HG03378 (cell line): ENCODE measurements around the gene ZFYVE9.

Experiments used
- ATAC-seq: cut with Tn5 transposase; IDR thresholded peaks from one replicate; pipeline ENCODE4 v1.9.1; 2021; ENCODE audit warnings: mild to moderate bottlenecking, moderate library complexity; ENCODE audit not compliant: unreplicated experiment

The ZFYVE9 gene

DNA sequence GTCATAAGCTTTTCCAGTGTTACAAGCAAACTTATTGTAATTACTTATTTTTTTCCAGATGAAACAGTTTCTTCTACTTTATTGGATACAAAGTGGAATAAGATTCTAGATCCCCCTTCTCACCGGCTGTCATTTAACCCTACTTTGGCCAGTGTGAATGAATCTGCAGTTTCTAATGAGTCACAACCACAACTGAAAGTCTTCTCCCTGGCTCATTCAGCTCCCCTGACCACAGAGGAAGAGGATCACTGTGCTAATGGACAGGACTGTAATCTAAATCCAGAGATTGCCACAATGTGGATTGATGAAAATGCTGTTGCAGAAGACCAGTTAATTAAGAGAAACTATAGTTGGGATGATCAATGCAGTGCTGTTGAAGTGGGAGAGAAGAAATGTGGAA is 95.5 kb downstream of the ZFYVE9 start:
- ATAC-seq, result no peak

DNA sequence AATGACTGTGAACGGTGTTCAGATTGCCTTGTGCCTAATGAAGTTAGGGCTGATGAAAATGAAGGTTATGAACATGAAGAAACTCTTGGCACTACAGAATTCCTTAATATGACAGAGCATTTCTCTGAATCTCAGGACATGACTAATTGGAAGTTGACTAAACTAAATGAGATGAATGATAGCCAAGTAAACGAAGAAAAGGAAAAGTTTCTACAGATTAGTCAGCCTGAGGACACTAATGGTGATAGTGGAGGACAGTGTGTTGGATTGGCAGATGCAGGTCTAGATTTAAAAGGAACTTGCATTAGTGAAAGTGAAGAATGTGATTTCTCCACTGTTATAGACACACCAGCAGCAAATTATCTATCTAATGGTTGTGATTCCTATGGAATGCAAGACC is 96.6 kb downstream of the ZFYVE9 start:
- no peak for ATAC-seq

DNA sequence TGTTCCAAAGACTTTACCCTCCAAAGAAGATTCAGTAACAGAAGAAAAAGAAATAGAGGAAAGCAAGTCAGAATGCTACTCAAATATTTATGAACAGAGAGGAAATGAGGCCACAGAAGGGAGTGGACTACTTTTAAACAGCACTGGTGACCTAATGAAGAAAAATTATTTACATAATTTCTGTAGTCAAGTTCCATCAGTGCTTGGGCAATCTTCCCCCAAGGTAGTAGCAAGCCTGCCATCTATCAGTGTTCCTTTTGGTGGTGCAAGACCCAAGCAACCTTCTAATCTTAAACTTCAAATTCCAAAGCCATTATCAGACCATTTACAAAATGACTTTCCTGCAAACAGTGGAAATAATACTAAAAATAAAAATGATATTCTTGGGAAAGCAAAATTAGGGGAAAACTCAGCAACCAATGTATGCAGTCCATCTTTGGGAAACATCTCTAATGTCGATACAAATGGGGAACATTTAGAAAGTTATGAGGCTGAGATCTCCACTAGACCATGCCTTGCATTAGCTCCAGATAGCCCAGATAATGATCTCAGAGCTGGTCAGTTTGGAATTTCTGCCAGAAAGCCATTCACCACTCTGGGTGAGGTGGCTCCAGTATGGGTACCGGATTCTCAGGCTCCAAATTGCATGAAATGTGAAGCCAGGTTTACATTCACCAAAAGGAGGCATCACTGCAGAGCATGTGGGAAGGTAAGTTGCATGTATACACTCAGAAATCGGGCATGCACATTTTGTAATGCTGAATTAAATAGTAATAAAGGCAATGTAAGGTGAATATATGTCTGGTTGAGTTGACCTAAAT is 97.2 kb downstream of the ZFYVE9 start:
- no peak for ATAC-seq

DNA sequence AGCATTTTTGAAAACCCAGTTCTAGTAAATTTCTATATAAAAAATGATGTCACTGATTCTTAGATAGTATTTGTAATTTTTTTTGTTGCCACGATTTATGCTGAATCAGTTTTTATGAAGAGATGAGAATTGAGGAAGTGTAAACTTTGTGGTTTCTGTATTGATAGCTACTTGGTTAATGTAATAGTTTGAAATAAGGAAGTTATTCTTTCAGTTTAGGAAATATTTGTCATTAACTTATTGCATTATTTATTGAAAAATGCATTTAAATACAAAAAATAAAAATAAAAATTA is 97.8 kb downstream of the ZFYVE9 start:
- ATAC-seq, result peak; percentile 70

DNA sequence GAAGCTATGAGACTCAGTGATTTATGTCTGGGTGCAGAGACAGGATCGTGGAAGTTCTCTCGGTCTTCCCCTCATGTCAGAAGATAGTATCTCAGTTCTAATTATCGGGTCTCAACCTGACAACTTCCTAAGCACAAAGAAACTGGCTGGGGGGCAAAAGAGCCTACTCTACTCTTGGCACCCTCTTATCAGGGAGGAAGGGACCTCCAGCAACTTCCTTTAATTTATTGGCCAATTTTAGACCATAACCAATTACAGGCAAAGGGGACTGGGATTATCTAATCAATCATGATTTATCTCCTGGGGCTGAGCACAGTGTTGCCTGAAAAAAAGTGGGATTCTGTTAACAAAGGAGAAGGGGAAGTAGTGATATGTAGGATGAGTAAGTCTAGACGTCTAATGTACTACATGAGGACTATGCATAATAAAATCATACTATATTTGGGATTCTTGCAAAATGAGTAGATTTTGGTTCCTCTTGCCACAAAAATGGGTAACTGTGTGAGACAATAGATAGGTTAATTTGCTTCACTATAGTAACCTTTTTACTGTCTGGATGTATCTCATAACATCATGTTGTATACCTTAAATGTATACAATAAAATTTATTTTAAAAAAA is 98.8 kb downstream of the ZFYVE9 start:
- ATAC-seq, result no peak

DNA sequence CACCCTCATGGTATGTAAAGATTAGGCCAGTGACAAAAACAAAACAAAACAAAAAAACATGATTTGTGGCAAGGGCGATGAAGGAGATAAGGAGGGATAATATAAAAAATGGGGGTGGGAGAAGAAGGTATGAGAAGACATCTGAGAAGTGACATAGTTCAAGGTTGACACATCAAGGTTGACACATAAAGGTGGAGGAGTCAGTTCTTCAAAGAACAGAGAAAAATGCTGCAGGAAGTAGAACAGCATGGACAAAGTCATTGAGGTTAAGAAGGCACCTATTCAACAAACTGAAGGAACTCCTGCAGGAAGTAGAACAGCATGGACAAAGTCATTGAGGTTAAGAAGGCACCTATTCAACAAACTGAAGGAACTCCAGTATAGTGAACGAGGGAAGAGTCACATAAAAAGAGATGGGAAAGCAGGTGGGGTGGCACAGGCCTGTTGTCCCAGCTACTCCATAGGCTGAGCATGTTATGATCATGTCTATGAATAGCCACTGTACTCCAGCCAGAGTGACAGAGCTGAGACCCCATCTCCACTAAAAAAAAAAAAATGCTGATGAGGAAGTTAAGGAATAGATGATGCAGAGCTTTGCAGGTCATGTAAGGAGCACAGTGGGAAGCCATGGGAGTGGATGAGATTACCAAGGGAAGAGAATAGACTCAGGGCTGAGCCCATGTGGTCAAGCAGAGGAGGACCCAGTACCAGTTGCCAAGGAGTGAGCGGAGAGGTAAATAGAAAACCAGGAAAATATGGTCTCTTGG is 101.5 kb downstream of the ZFYVE9 start:
- no peak for ATAC-seq

DNA sequence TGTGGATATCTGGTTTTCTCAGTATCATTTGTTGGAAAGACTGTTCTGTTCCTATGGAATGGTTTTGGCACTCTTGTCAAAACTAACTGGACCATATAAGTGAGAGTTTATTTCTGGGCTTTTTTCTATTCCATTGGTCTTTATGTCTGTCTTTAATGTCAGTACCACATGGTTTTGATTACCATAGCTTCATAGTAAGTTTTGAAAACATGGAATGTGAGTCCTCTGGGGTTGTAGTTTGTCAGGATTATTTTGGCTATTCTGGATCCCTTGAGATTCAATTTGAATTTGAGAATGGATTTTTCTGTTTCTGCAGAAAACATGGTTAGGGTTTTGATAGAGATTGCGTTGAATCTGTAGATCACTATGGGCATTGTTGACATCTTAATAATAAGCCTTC is 107.9 kb downstream of the ZFYVE9 start:
- no peak for ATAC-seq

DNA sequence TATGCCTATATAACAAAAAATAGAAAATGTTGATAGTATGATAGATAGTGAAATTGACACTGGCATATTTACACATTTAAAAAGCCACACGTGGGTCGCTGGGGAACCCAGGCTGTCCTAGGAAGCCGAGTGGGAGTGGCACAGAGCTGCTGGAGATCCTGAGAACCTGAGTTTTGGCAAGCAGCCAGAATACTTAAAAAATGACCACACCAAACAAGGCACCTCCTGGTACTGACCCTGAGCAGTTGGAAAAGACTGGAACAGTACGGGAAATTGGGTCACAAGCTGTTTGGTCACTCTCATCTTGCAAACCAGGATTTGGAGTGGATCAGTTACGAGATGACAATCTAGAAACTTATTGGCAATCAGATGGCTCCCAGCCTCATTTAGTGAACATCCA is 111.5 kb downstream of the ZFYVE9 start:
- ATAC-seq, result no peak

DNA sequence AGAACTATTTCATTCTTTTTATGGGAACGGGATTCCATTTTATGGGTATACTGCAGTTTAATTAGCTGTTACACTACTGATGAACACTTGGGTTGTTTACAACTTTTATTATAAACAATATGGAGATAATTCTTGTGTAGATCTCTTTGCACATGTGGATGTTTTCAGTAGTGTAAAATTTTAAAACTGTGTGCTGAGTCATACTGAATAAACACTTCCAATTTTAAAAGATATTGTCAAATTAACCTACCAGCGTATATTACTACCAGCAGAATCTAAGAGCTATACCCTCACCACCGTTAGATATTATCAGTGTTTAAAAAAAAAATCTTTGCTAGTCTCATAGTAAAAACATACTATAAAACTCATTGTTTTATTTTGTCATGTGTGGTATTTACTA is 118.0 kb downstream of the ZFYVE9 start:
- no peak for ATAC-seq

DNA sequence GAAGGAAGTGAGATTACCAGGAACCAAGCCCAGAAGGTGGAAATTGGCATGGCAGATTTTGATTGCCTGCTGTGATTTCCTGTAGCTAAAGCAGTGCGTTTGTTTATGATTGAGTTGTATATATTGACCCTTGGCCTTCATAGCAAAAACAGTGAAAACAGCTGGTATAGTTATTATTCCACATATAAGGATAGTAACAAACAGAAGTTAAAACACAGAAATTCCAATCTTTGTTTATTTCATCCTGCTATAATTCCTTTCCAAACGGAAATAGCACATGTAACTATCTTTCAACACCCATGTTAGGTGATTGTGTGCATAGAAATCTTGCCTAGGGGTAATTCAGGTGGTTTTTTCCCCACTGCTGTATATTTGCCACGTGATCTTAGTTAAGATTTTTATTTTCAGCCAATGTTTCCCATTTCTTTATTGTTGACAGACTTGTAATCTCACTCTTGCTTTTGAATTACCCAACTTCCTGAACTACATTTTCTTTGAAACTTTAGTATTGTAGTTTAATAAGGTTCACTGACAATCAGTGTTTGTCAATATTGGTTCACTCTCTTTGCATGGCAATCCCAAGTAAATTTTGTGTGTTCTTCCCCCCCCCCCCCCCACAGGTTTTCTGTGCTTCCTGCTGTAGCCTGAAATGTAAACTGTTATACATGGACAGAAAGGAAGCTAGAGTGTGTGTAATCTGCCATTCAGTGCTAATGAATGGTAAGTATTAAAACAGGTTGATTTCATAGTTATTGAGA is 121.4 kb downstream of the ZFYVE9 start:
- no peak for ATAC-seq

DNA sequence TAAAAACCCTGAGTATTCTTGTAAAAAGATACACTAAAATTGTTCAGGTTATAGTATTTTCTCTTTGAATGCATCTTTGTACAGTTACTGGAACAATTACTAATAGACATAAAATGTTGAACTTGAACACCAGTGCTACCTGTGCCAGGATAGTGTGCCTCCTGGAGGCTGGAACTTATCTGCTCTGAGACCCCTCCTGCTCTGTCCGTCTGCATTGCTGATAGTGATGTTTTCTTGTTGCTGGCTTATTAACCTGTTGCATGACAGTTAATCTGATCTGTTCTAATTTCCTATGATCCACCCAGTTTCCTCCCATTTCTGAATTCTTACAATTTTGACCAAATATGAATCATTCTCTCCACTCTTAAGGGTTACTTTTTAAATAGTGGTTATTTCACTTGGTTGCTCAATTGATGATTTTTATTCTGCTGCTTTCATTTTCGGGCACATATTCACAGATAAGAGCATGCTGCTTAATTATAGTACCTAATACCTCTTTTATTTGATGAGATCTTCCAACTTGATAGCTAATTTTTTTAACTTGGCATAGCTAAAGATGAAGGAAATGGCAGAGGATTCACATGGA is 122.7 kb downstream of the ZFYVE9 start:
- ATAC-seq, result no peak

DNA sequence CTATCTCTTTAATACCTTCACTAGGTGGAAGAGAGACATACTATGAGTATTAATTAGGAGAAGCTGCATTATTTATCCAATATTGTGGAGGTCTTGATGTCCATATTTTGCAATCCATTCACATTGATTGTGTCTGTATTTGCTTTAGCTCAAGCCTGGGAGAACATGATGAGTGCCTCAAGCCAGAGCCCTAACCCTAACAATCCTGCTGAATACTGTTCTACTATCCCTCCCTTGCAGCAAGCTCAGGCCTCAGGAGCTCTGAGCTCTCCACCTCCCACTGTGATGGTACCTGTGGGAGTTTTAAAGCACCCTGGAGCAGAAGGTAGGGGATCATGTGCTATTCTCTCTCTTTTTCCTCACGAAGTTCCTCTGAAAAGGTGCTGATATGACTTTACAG is 124.6 kb downstream of the ZFYVE9 start:
- no peak for ATAC-seq

DNA sequence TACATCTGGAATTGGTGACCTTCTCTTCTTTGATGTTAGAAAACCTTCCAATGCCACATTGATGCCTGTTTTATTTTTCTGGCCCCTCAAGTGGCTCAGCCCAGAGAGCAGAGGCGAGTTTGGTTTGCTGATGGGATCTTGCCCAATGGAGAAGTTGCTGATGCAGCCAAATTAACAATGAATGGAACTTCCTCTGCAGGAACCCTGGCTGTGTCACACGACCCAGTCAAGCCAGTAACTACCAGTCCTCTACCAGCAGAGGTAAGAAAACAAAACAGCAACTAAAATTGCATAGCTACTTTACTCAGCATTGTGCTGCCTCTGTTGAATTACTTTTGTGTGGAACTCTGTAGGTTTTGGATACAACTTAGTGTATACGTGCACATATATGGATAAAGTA is 126.5 kb downstream of the ZFYVE9 start:
- no peak for ATAC-seq

DNA sequence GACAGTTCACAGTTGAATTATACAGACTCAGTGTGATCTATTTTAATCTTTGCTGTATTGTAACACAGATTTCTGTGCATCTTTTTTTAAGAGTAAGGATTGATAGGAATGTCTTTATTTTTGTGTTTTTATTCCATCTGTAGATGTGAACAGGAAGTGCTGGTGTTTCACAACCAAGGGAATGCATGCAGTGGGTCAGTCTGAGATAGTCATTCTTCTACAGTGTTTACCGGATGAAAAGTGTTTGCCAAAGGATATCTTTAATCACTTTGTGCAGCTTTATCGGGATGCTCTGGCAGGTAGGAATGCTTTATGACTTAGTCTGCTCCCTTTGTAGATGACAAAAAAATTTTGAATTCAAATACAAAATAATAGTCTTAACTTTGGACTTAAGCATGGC is 139.6 kb downstream of the ZFYVE9 start:
- no peak for ATAC-seq

DNA sequence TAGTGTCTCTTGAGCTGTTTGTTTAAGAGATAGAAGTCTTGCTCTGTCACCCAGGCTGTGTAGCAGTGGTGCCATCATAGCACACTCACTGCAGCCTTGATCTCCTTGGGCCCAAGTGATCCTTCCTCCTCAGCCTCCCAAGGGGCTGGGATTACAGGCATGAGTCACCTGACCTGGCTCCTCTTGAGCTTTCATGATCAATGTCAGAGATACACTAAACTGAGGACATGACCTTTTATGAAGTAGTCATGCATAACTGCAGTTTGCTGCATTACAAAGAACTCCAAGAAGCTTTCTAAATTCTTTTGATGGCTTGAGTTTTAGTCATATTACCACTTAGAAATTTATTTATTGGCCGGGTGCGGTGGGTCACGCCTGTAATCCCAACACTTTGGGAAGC is 146.4 kb downstream of the ZFYVE9 start:
- ATAC-seq, result no peak

DNA sequence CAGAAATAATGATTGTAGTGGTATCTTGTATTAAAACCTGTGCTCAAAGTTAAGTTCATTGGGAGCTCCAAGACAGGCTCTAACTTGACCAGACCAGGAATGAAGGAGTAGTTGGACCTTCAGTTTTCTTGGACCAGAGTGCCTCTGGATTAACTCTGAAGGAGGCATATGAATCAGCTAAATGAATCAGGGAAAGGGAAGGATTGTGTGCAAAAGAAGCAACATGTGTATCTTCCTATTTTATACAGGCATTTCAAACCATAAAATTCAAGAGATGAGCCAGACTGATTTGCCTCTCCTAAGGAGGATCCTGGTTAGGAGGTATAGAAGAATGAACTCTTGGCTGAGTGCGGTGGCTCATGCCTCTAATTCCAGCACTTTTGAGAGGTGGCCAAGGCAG is 152.7 kb downstream of the ZFYVE9 start:
- ATAC-seq, result no peak

DNA sequence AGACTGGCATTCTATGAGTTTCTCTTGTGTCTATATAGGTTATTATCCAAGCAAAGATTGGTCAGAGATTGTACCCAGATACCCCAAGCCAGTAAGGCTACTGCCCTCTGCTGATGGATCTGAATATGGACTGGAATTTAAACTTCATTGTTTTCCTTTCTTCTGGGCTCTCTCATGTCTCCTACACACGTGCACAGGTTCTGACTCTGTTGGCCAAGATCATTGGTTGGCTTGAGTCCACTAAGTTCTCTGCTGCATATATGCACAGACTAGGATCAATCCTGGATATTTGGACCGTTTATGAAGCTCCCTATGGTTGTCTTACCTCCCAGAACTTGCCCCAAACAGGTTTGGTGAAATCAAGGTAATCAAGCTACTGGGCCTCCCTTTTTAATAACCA is 154.5 kb downstream of the ZFYVE9 start:
- ATAC-seq, result peak; percentile 49

DNA sequence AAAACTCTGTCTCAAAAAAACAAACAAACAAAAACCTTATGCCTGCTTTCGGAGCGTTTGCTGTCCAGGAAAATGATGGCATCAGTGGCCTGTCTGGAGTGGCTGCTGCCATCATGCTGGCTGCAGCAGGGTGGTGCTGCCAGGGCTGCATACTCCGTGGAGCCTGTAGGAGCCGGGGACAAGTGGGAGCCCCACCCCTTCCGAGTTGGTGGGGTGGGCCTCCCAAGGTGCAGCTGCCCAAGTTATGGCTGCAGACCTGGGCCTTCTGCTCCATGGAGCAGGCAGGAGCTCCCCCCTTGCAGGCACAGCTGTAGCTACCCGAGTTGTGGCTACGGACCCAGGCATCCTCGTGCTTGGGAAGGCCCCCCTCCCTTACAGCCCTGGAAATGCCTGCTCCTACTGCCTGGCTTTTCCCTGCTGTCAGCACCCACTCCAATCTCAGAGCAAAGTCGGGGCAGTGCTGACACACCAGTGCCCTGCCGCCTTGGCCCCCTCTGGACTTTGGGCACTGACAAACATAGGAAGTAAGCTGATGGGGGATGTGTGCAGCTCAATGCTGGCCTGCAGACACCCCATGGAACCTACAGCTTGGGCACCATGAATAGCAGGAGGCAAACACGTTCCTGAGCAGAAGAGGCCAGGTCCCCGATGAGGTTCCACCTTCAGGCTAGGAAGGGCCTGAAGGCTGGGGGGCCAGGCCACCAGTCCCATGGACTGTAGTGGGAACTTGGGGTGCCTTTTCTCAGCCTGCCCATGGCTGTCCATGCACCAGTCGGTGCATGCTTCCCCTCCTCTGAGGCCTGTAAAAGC is 163.7 kb downstream of the ZFYVE9 start:
- ATAC-seq, result no peak

DNA sequence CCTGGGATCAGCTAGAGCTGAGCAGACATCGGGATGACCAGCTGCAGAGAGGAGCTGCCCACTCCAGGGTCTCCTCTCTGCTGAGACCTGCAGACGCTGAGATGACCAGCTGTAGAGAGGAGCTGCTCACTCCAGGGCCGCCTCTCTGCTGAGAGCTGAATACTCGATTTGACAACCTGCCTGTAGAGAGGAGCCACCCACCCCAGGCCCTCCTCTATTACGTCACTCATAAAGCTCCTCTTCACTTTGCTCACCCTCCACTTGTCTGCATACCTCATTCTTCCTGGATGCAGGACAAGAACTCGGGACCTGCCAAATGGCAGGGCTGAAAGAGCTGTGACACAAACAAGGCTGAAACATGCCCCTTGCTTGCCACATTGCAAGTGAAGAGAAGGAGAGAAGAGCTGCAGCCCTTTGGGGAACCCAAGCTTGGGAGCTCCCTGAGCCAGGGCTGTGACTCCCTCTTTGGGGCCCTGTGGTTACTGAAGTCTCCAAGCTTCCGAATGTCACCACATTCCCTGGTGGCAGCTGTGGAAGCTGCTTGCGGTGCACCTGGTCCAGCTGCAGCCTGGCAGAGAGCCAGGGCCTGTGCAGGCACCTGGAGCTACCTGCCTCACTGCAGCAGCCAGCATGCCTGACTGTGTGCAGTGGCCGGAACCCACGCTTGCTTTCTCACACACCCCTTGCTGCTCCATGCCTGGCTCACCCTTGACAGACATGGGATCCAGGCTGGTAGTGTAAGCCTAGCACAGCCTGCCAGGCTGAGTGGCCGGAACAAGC is 164.5 kb downstream of the ZFYVE9 start:
- ATAC-seq, result no peak

DNA sequence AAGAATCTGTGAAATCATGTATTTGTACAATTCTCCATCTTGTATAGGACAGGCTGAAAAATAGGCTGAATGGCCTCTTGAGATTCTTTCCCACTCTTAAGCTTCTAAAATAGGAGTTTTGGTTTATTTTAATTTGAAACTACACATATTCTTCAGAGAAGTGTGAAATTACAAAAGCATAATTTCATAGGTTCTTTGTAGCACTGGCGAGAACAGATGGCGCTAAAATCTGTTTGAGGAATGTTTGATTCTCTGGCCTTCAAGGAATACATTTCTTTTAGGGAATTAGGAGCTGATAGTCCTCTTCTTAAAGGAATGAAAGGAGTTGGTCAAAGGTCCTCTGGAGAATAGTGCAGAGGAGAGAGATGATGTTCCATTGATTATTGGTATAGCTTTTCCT is 179.2 kb downstream of the ZFYVE9 start:
- ATAC-seq, result no peak
